Measurements from ENCODE around the gene OFD1.
"Not testable (repeated sequence)": the region's sequence is repeated elsewhere in the genome, so short reads cannot be mapped to it uniquely, and the experiment has no call there.

OFD1 gene

GRCh38 chrX:13702111-13702789 is 32.3 kb upstream of the OFD1 start:
- no peak for DNase-seq

GRCh38 chrX:13703135-13703534 is 31.4 kb upstream of the OFD1 start:
- no peak for DNase-seq

GRCh38 chrX:13703589-13703988 is 31.0 kb upstream of the OFD1 start:
- no peak for DNase-seq

- no peak for DNase-seq
Observed at GRCh38 chrX:13711141-13711540, 23.4 kb upstream of the OFD1 start.

GRCh38 chrX:13716455-13716854 is 18.1 kb upstream of the OFD1 start:
- no peak for DNase-seq

- DNase-seq: no peak
Observed at GRCh38 chrX:13716905-13717304, 17.6 kb upstream of the OFD1 start.

- no peak for DNase-seq
Observed at GRCh38 chrX:13717700-13718472, 16.7 kb upstream of the OFD1 start.

- DNase-seq: no peak
Observed at GRCh38 chrX:13719192-13719856, 15.2 kb upstream of the OFD1 start.

- DNase-seq: no peak
Observed at GRCh38 chrX:13721371-13721770, 13.2 kb upstream of the OFD1 start.

GRCh38 chrX:13721819-13722519 is 12.6 kb upstream of the OFD1 start:
- DNase-seq: no peak

GRCh38 chrX:13724878-13725277 is 9.7 kb upstream of the OFD1 start:
- not testable (repeated sequence) for DNase-seq

GRCh38 chrX:13726583-13726982 is 8.0 kb upstream of the OFD1 start:
- not testable (repeated sequence) for DNase-seq

- DNase-seq: not testable (repeated sequence)
Observed at GRCh38 chrX:13730523-13730922, 4.0 kb upstream of the OFD1 start.

- DNase-seq: no peak
Observed at GRCh38 chrX:13732246-13733067, 2.1 kb upstream of the OFD1 start.

GRCh38 chrX:13733506-13733905 is 1.0 kb upstream of the OFD1 start:
- DNase-seq: no peak

- no peak for DNase-seq
Observed at GRCh38 chrX:13741695-13742094, 7.1 kb downstream of the OFD1 start.

- no peak for DNase-seq
Observed at GRCh38 chrX:13742397-13743176, 8.0 kb downstream of the OFD1 start.

- no peak for DNase-seq
Observed at GRCh38 chrX:13747836-13748235, 13.3 kb downstream of the OFD1 start.

- no peak for DNase-seq
Observed at GRCh38 chrX:13748486-13748885, 13.9 kb downstream of the OFD1 start.

- no peak for DNase-seq
Observed at GRCh38 chrX:13750204-13750603, 15.7 kb downstream of the OFD1 start.

GRCh38 chrX:13750812-13751211 is 16.3 kb downstream of the OFD1 start:
- no peak for DNase-seq

GRCh38 chrX:13752141-13752540 is 17.6 kb downstream of the OFD1 start:
- DNase-seq: no peak
